LNCAP (cell line): Measurements from ENCODE around the gene SUSD4.

Source experiments
- TF ChIP-seq, protein P1 (sequence below): fragments of 450-650 bp; IDR thresholded peaks from 2 replicates; pipeline ENCODE4 v1.5.1; 2017; ENCODE audit warnings: mild to moderate bottlenecking

Gene SUSD4

DNA sequence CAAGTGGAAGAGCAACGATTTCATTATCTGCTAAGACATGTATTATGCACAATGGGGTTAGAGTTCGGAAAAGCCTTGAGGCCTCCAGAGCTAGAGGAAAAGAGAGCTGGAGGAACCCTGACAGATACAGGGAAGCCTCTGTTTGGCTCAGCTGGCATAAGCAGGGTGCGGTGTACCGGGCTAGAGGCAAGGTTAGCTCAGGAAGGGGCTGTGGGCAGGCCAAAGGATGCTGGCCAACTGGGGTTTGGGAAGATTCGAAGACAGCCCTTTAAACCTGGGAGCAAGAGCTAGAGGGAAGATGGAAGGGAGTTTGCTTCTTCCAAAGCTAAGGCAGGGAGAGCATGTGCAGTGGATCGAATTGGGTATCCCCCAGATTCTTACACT lies 113.4 kb downstream of the SUSD4 start:
- TF ChIP-seq, protein P1, sequence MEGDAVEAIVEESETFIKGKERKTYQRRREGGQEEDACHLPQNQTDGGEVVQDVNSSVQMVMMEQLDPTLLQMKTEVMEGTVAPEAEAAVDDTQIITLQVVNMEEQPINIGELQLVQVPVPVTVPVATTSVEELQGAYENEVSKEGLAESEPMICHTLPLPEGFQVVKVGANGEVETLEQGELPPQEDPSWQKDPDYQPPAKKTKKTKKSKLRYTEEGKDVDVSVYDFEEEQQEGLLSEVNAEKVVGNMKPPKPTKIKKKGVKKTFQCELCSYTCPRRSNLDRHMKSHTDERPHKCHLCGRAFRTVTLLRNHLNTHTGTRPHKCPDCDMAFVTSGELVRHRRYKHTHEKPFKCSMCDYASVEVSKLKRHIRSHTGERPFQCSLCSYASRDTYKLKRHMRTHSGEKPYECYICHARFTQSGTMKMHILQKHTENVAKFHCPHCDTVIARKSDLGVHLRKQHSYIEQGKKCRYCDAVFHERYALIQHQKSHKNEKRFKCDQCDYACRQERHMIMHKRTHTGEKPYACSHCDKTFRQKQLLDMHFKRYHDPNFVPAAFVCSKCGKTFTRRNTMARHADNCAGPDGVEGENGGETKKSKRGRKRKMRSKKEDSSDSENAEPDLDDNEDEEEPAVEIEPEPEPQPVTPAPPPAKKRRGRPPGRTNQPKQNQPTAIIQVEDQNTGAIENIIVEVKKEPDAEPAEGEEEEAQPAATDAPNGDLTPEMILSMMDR = no peak

DNA sequence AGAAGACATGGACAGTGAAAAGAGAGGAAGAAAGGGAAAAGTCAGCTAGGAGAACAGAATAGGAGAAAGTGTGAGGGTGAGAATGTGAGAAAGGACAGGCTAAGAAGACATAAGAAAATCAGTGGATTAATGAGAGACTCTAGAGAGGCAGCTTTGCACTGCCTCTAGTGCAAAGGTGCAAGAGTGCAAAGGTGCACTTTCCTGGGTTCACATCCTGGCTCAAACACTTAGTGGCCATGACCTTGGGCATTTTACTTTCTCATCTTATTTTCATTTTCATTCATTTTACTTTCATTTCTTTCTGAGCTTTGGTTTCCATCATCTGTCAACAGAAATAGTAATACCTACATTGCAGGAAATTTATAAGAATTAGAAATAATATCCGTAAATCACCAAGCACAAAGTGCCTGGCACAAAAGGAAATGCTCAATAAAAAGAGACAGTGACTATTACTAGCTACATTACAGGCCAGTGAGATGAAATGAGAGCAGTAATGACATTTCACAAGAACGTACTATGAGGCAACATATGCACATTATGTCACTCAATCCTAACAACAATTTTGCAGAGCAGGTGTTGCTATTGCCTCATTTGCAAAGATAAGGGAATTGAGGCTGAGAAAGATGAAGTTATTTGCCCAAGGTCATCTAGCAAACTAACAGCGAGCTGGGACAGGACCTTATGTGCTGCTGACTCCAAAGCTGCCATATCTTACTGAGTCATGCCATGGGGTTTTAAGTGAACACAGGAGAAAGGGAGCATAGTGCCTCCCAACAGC lies 113.9 kb downstream of the SUSD4 start:
- TF ChIP-seq, protein P1 = no peak

DNA sequence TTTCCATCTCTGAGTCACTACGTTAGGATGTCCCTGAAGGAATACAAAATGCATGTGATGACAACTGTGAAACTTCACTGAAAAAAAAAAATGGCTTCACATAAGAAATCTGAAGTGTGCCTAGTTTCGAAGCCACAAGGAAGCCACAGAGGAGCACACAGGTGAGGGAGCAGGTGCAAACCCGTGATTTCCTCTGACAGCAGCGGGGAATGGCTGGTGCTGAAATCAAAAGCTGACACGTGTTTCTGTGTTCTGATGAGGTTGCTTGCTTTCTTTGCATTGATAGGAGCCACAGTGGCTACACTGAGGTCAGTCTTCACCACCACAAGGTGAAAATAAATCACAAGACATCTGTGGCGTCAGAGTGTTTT lies 115.2 kb downstream of the SUSD4 start:
- TF ChIP-seq, protein P1 = no peak

DNA sequence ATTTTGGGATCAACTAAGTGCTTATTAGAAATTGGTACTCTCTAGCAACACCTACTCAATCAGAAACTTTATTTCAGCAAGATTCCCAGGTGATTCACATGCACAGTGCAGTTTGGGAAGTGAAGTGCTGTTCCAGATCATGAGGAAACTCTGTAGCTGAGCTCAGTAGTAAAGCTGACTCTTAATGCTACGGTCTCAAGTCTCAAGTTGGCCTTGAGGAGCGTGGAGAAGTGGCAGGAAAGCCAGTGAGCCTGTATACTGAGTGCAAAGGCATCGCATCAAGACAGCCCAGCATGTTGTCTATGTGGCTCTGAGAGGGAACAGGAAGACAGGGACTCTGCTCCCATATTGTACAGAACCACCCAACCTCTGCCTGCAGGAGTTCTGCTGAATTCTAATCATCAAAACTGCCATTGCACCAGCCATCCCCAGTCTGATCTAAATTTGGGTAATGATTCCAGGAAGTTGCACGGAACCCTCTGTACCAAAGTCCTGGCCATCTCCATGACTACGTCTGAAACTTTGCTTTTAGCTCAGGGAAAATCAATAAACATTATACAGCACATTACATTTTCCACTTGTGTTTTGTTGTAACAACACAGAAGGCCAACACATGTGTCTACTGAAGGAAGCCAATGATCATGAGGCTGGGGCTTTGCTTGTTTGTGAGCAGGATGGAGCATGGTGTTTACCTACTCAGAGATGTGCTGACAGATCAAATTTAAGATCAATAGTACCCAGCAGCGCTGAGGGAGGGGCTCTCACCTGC lies 115.8 kb downstream of the SUSD4 start:
- TF ChIP-seq, protein P1 = no peak

DNA sequence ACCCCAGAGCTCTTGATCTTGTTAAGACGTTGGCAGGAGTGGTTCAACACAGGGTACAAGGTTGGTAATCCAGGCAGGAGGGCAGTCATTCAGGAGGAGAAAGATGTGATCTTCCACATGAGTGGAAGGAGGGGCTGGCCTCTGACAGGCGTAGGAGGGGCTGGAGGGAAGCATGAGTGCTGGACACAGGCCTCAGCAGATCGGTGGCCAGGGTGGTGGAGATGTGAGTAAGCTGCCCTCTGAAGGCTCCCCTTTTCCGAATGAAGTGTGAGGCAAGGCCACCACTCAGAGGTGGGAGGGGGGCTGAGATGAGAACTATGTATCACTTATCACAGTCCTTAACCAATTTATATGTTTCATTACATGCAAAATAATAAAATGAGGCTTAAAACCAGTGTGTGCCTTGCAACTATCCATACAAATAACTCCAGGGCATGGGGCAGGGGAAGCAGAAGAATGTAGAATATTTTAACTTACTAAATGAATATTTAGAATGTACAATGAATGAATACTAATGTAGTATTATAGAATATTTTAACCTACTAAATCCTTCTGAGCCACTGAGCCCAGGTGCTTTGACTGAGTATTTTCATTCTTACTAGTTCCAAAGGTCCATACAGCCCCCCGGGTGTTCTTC lies 117.4 kb downstream of the SUSD4 start:
- TF ChIP-seq, protein P1 = no peak

DNA sequence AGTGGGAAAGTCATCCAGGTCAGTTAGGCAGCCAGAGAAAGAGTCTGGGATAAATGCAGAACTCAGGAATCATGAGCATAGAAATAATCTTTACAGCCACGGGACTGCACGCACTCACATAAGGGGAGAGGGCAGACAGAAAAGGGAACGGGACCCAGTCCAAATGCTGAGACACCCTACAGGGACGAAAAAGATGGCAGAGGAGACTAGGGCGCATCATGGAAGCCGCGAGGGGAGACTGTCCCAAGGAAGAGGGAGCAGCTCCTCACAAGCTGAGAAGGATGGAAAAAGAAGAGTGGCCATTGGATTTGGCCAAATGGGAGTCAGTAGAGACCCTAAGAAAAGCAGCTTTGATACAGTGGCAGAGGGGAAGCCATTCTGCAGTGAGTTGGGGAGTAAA lies 118.0 kb downstream of the SUSD4 start:
- TF ChIP-seq, protein P1 = no peak

DNA sequence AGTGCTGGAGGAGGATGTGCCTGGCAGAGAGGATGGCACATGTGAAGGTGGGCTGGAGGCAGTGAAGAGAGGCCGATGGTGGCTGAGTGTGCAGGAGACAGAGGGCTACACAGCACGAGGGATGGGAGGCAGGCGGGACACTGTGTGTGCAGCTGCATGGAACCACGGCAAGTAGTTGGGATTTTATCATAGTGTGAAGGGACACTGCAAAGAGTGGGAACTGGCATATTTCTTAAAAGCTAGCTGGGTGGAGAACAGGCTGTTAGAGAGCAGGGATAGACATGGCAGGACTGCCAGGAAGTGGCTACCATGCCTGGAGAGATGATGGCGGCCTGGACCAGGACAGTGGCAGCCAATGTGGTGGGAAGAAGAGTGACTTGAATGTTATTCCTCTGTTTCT lies 118.6 kb downstream of the SUSD4 start:
- TF ChIP-seq, protein P1 = no peak
